PC-9 (cell line): ENCODE results near the gene C1R.

ENCODE experiments used
- EZH2 ChIP-seq: fragments of 200-600 bp; sonication (generic); IDR thresholded peaks from 2 replicates; pipeline ENCODE4 v1.8.0; 2017; ENCODE audit warnings: antibody characterized with exemption, low read depth
- TF ChIP-seq, protein P1 (sequence below): fragments of 200-600 bp; sonication (generic); conservative IDR thresholded peaks from 2 replicates; pipeline ENCODE4 v1.6.1; 2017; ENCODE audit warnings: mixed run types, antibody characterized with exemption, mild to moderate bottlenecking, moderate library complexity

GRCh38 chr12:7073946-7074345 is 18.3 kb downstream of the C1R start:
- TF ChIP-seq, protein P1, sequence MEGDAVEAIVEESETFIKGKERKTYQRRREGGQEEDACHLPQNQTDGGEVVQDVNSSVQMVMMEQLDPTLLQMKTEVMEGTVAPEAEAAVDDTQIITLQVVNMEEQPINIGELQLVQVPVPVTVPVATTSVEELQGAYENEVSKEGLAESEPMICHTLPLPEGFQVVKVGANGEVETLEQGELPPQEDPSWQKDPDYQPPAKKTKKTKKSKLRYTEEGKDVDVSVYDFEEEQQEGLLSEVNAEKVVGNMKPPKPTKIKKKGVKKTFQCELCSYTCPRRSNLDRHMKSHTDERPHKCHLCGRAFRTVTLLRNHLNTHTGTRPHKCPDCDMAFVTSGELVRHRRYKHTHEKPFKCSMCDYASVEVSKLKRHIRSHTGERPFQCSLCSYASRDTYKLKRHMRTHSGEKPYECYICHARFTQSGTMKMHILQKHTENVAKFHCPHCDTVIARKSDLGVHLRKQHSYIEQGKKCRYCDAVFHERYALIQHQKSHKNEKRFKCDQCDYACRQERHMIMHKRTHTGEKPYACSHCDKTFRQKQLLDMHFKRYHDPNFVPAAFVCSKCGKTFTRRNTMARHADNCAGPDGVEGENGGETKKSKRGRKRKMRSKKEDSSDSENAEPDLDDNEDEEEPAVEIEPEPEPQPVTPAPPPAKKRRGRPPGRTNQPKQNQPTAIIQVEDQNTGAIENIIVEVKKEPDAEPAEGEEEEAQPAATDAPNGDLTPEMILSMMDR = no peak
- TF ChIP-seq EZH2 = no peak
